Neural progenitor cell (in vitro differentiated cells): Measurements from ENCODE around the gene FBXO22. TPM values are rescaled to one million over a fixed set of nuclear protein-coding genes. Genes with fewer than 3 reads are reported as not detected.
"Not testable (repeated sequence)": the region's sequence is repeated elsewhere in the genome, so short reads cannot be mapped to it uniquely, and the experiment has no call there.

Experiments
- DNase-seq: peaks from one replicate; pipeline ENCODE4 v3.0.0-alpha.2; 2016; ENCODE audit warnings: low spot score
- H2AFZ ChIP-seq: fragments of 200-600 bp; sonication (generic); replicated peaks from 2 replicates; pipeline ENCODE4 v1.6.1; 2016; ENCODE audit warnings: antibody characterized with exemption
- H3F3A ChIP-seq: fragments of 200-600 bp; sonication (generic); 2 replicates; pipeline ENCODE4 v1.6.1; 2016; ENCODE audit warnings: antibody characterized with exemption, low read depth
- H3K27ac ChIP-seq: fragments of 200-600 bp; sonication (generic); 2 replicates; pipeline ENCODE4 v1.5.1; 2016; ENCODE audit warnings: mild to moderate bottlenecking
- H3K27me3 ChIP-seq: fragments of 200-600 bp; sonication (generic); 2 replicates; pipeline ENCODE4 v1.6.1; 2016; ENCODE audit warnings: mild to moderate bottlenecking, moderate library complexity
- H3K36me3 ChIP-seq: fragments of 200-600 bp; sonication (generic); 2 replicates; pipeline ENCODE4 v1.5.1; 2016
- H3K4me1 ChIP-seq: fragments of 200-600 bp; sonication (generic); 2 replicates; pipeline ENCODE4 v1.6.1; 2016; ENCODE audit warnings: mixed run types
- H3K4me2 ChIP-seq: fragments of 200-600 bp; sonication (generic); 2 replicates; pipeline ENCODE4 v1.6.1; 2016
- H3K4me3 ChIP-seq: fragments of 200-600 bp; sonication (generic); 2 replicates; pipeline ENCODE4 v1.5.1; 2016
- H3K79me2 ChIP-seq: fragments of 200-600 bp; sonication (generic); 2 replicates; pipeline ENCODE4 v1.6.1; 2016; ENCODE audit warnings: low read depth
- H3K9ac ChIP-seq: fragments of 200-600 bp; sonication (generic); 2 replicates; pipeline ENCODE4 v1.6.1; 2016
- H3K9me3 ChIP-seq: fragments of 200-600 bp; sonication (generic); 2 replicates; pipeline ENCODE4 v1.5.1; 2016; ENCODE audit warnings: low read depth
- H4K20me1 ChIP-seq: fragments of 200-600 bp; sonication (generic); 2 replicates; pipeline ENCODE4 v1.6.1; 2016; ENCODE audit warnings: low read depth
- H3K27ac Mint-ChIP-seq: 3 replicates; pipeline ENCODE4 v1.8.0; 2021; ENCODE audit warnings: mixed read lengths
- H3K27me3 Mint-ChIP-seq: 2 replicates; pipeline ENCODE4 v1.8.0; 2022; ENCODE audit warnings: low read depth, mild to moderate bottlenecking, inconsistent platforms, moderate library complexity, mixed read lengths; ENCODE audit not compliant: insufficient read depth
- H3K36me3 Mint-ChIP-seq: 3 replicates; pipeline ENCODE4 v1.8.0; 2021; ENCODE audit warnings: mixed read lengths
- H3K4me1 Mint-ChIP-seq: 3 replicates; pipeline ENCODE4 v1.8.0; 2021; ENCODE audit warnings: mixed read lengths
- H3K4me3 Mint-ChIP-seq: 3 replicates; pipeline ENCODE4 v1.8.0; 2021; ENCODE audit warnings: mild to moderate bottlenecking, moderate library complexity, mixed read lengths
- H3K9me3 Mint-ChIP-seq: 3 replicates; pipeline ENCODE4 v1.8.0; 2020; ENCODE audit warnings: mixed read lengths
- EZH2 ChIP-seq: fragments of 200-600 bp; sonication (generic); IDR thresholded peaks from 2 replicates; pipeline ENCODE4 v1.6.1; 2017; ENCODE audit warnings: antibody characterized with exemption, mild to moderate bottlenecking, moderate library complexity
- EZH2phosphoT487 ChIP-seq: fragments of 200-600 bp; sonication (generic); IDR thresholded peaks from 2 replicates; pipeline ENCODE4 v1.6.1; 2017; ENCODE audit warnings: antibody characterized with exemption
- total RNA-seq: library from RNA; depleted of rRNA; stranded (reverse); fragments of >200 nt; gene quantifications from 2 replicates; pipeline ENCODE4 v1.2.3, GENCODE V29; 2015; ENCODE audit warnings: low replicate concordance
- TF ChIP-seq, protein P1 (sequence below): fragments of 200-600 bp; sonication (generic); IDR thresholded peaks from 2 replicates; pipeline ENCODE4 v1.5.1; 2017; ENCODE audit warnings: antibody characterized with exemption, mild to moderate bottlenecking

The FBXO22 gene
- total RNA-seq, 1 donor from 2014 or later, result 70.9 TPM

DNA sequence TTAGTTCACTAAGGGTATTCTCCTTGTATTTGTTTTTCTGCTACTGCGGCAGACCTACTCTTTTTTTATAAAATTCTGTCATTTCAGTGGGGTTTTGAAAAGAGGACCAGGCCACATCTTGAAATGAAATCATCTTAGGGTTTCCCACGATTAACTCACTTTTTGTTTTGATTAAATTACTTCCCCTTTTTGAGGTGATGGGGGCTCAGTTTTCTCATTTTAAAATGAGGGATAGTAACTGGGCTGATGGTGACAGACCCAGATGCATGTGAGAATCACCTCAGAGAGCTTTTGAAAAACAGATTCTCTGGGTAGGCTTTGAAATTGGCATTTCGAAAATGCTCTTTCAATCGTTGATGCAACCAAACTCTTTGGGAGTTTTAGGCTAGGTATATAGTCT is 36.2 kb upstream of the FBXO22 start:
- Histone ChIP-seq H3K4me2 (no peak overlapping the region), H3K27me3 (no peaks in the 10 kb centered on the region), H3K27ac (no peak overlapping the region), H2AFZ (no peak overlapping the region), H3F3A (peaks cover 11% of the 10 kb centered on the region), H3K79me2 (peaks cover 21% of the 10 kb centered on the region), H4K20me1 (peaks cover 32% of the 10 kb centered on the region), H3K4me3 (no peak overlapping the region), H3K9ac (no peak overlapping the region), H3K36me3 (no peaks in the 10 kb centered on the region), H3K9me3 (no peaks in the 10 kb centered on the region), H3K4me1 (peaks cover 20% of the 10 kb centered on the region)
- Mint-ChIP-seq H3K27me3 (no peaks in the 10 kb centered on the region), H3K4me3 (no peak overlapping the region), H3K27ac (no peak overlapping the region), H3K36me3 (peaks cover 9% of the 10 kb centered on the region), H3K9me3 (no peaks in the 10 kb centered on the region), H3K4me1 (peaks cover 18% of the 10 kb centered on the region)
- DNase-seq, result no peak
- no peak for TF ChIP-seq EZH2
- TF ChIP-seq, protein P1, sequence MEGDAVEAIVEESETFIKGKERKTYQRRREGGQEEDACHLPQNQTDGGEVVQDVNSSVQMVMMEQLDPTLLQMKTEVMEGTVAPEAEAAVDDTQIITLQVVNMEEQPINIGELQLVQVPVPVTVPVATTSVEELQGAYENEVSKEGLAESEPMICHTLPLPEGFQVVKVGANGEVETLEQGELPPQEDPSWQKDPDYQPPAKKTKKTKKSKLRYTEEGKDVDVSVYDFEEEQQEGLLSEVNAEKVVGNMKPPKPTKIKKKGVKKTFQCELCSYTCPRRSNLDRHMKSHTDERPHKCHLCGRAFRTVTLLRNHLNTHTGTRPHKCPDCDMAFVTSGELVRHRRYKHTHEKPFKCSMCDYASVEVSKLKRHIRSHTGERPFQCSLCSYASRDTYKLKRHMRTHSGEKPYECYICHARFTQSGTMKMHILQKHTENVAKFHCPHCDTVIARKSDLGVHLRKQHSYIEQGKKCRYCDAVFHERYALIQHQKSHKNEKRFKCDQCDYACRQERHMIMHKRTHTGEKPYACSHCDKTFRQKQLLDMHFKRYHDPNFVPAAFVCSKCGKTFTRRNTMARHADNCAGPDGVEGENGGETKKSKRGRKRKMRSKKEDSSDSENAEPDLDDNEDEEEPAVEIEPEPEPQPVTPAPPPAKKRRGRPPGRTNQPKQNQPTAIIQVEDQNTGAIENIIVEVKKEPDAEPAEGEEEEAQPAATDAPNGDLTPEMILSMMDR, result no peak
- TF ChIP-seq EZH2phosphoT487, result no peak

DNA sequence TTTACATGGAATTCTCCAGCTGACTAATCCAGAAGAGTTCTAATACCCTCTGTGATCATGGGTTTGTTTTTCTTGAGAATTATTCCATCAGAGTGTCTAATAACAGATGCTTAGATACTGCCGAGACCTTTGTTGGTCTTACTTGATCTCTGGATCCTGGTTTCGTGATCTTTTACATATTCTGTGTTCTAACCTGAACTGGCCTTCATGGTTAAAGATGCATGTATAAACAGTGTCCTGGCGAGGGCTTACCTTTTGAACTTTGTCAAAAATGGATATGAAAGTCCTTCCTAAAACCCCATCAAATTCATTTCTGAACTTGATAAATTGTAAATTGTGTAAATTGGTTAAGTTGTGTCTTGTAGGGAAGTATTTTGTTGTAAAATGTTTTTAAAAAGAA is 35.7 kb upstream of the FBXO22 start:
- Histone ChIP-seq H3K9me3 (no peaks in the 10 kb centered on the region), H3K4me1 (peaks cover 20% of the 10 kb centered on the region), H2AFZ (no peak overlapping the region), H3K9ac (no peak overlapping the region), H3F3A (peaks cover 11% of the 10 kb centered on the region), H3K4me2 (no peak overlapping the region), H3K27ac (no peak overlapping the region), H3K79me2 (peaks cover 21% of the 10 kb centered on the region), H4K20me1 (peaks cover 32% of the 10 kb centered on the region), H3K4me3 (no peak overlapping the region), H3K36me3 (no peaks in the 10 kb centered on the region), H3K27me3 (no peaks in the 10 kb centered on the region)
- Mint-ChIP-seq H3K4me3 (no peak overlapping the region), H3K27ac (no peak overlapping the region), H3K9me3 (no peaks in the 10 kb centered on the region), H3K27me3 (no peaks in the 10 kb centered on the region), H3K4me1 (peaks cover 18% of the 10 kb centered on the region), H3K36me3 (peaks cover 9% of the 10 kb centered on the region)
- TF ChIP-seq, protein P1, result no peak
- TF ChIP-seq EZH2, result no peak
- no peak for TF ChIP-seq EZH2phosphoT487
- no peak for DNase-seq

DNA sequence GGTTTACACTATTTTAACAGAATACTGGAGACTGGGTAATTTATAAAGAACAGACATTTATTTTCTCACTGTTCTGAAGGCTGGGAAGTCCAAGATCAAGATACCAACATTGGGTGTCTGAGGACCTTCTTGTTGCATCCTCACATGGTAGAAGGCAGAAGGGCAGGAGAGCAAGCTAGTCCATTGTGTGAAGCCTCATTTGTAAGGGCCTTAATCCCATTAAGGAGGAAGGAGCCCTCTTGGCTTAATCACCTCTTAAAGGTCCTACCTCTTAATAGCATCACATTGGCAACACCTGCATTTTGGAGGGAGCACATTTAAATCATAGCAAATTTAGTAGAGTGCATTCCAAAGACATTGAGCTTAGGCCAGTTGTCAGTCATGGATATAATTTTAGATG is 34.2 kb upstream of the FBXO22 start:
- no peak overlapping the region for H3K4me3 ChIP-seq
- DNase-seq, result peak; percentile 45
- Mint-ChIP-seq H3K9me3 (no peaks in the 10 kb centered on the region), H3K27ac (no peak overlapping the region), H3K36me3 (peaks cover 11% of the 10 kb centered on the region), H3K27me3 (no peaks in the 10 kb centered on the region), H3K4me1 (peaks cover 18% of the 10 kb centered on the region), H3K4me3 (no peak overlapping the region)
- no peak overlapping the region for H3K9ac ChIP-seq
- H3K36me3 ChIP-seq, result no peaks in the 10 kb centered on the region
- H2AFZ ChIP-seq, result no peak overlapping the region
- no peaks in the 10 kb centered on the region for H3K27me3 ChIP-seq
- peaks cover 11% of the 10 kb centered on the region for H3F3A ChIP-seq
- H3K4me1 ChIP-seq, result peaks cover 20% of the 10 kb centered on the region
- H3K27ac ChIP-seq, result no peak overlapping the region
- H4K20me1 ChIP-seq, result peaks cover 32% of the 10 kb centered on the region
- no peak overlapping the region for H3K4me2 ChIP-seq
- H3K79me2 ChIP-seq, result peaks cover 21% of the 10 kb centered on the region
- TF ChIP-seq, protein P1, result no peak
- TF ChIP-seq EZH2, result no peak
- no peaks in the 10 kb centered on the region for H3K9me3 ChIP-seq

DNA sequence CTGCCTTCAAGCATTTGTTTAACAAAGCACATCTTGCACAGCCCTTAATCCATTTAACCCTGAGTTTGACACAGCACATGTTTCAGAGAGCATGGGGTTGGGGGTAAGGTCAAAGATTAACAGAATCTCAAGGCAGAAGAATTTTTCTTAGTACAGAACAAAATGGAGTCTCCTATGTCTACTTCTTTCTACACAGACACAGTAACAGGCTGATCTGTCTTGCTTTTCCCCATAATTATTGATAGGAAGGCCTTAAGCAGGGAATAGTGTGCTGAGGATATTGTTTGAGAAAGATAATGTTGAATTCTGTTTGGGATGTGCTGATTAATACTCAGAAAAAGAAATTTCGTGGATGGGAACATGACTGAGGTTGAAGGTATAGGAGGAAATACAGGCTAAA is 32.1 kb upstream of the FBXO22 start:
- not testable (repeated sequence) for H3K27ac ChIP-seq, H3K27ac Mint-ChIP-seq
- H3K4me2 ChIP-seq, result peak overlapping the region; percentile 22

More for the DNA sequence above, 32.1 kb upstream of the FBXO22 start:
- not testable (repeated sequence) for H3K9me3 ChIP-seq, H3F3A ChIP-seq, H3K79me2 ChIP-seq, H3K9me3 Mint-ChIP-seq, H2AFZ ChIP-seq, H3K27me3 ChIP-seq, H3K4me3 Mint-ChIP-seq, H3K4me3 ChIP-seq, H3K27me3 Mint-ChIP-seq, H3K9ac ChIP-seq, H3K36me3 ChIP-seq, DNase-seq
- Mint-ChIP-seq H3K36me3 (peaks cover 23% of the 10 kb centered on the region), H3K4me1 (peaks cover 18% of the 10 kb centered on the region)
- H3K4me1 ChIP-seq, result peaks cover 20% of the 10 kb centered on the region
- H4K20me1 ChIP-seq, result peaks cover 29% of the 10 kb centered on the region
